ENCODE measurements around the gene OPCML.
A peak's percentile ranks its signal among the peaks of the same experiment; 100 is the strongest.

The OPCML gene

DNA sequence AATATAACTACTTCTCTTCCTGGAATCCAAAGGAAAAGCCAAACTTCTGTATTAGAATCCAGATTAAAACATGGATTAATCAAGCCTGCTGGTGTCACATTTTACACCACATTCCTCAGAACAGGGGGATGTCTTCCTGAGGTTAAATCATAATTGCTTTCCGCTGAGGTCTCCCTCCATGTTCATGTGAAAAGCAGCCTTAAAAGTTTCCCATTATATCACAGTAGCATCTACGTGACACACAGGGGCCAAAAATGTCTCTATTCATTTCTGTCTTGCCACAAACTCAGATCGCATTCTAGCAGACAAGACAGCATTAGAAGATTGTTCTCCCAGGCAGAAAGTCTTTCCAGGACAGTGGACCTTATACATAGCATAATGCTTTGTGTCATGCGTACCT is 788.7 kb downstream of the OPCML start:
- Histone ChIP-seq H3K27me3 (ENCODE audit: insufficient read depth, poor library complexity, severe bottlenecking) (no peaks in the 10 kb centered on the region), H3K4me3 (replicated peaks; ENCODE audit: insufficient read depth, low read length) (no peak overlapping the region), H3K27ac (replicated peaks) (no peak overlapping the region)
- DNase-seq (ENCODE audit: low read depth in 1 of 2, low spot score in 1 of 2), result no peak
- TF ChIP-seq GABPA (IDR thresholded peaks at IDR 0.05; ENCODE audit: low read depth) (no peak), POLR2AphosphoS5 (IDR thresholded peaks at IDR 0.05; ENCODE audit: low read depth) (no peak), SPI1 (IDR thresholded peaks at IDR 0.05; ENCODE audit: borderline replicate concordance, low read depth) (no peak)
- TF ChIP-seq, protein P1, sequence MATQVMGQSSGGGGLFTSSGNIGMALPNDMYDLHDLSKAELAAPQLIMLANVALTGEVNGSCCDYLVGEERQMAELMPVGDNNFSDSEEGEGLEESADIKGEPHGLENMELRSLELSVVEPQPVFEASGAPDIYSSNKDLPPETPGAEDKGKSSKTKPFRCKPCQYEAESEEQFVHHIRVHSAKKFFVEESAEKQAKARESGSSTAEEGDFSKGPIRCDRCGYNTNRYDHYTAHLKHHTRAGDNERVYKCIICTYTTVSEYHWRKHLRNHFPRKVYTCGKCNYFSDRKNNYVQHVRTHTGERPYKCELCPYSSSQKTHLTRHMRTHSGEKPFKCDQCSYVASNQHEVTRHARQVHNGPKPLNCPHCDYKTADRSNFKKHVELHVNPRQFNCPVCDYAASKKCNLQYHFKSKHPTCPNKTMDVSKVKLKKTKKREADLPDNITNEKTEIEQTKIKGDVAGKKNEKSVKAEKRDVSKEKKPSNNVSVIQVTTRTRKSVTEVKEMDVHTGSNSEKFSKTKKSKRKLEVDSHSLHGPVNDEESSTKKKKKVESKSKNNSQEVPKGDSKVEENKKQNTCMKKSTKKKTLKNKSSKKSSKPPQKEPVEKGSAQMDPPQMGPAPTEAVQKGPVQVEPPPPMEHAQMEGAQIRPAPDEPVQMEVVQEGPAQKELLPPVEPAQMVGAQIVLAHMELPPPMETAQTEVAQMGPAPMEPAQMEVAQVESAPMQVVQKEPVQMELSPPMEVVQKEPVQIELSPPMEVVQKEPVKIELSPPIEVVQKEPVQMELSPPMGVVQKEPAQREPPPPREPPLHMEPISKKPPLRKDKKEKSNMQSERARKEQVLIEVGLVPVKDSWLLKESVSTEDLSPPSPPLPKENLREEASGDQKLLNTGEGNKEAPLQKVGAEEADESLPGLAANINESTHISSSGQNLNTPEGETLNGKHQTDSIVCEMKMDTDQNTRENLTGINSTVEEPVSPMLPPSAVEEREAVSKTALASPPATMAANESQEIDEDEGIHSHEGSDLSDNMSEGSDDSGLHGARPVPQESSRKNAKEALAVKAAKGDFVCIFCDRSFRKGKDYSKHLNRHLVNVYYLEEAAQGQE (IDR thresholded peaks at IDR 0.05; ENCODE audit: insufficient replicate concordance, low read depth), result no peak
- TF ChIP-seq, protein P2, sequence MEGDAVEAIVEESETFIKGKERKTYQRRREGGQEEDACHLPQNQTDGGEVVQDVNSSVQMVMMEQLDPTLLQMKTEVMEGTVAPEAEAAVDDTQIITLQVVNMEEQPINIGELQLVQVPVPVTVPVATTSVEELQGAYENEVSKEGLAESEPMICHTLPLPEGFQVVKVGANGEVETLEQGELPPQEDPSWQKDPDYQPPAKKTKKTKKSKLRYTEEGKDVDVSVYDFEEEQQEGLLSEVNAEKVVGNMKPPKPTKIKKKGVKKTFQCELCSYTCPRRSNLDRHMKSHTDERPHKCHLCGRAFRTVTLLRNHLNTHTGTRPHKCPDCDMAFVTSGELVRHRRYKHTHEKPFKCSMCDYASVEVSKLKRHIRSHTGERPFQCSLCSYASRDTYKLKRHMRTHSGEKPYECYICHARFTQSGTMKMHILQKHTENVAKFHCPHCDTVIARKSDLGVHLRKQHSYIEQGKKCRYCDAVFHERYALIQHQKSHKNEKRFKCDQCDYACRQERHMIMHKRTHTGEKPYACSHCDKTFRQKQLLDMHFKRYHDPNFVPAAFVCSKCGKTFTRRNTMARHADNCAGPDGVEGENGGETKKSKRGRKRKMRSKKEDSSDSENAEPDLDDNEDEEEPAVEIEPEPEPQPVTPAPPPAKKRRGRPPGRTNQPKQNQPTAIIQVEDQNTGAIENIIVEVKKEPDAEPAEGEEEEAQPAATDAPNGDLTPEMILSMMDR (IDR thresholded peaks at IDR 0.05; ENCODE audit: insufficient read depth, low read length), result no peak

DNA sequence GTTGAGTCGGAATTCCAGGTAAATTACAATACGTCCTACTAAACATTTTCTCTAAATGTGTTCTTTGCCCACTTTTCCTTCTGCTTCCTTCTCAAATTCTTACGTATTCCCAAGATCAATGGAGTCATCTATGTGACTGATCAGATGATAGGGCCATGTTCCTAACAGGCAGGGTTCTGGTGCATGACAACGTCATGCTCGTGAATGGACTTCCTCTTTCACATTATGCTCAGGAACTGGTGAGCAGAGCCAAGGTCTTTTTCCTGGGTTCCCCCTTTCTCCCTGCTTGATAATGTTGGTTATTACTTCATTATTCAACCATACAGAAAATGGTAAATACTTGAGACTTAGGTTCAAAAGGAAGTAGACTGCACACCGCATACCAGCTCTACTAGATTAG is 789.4 kb downstream of the OPCML start:
- H3K4me3 ChIP-seq (replicated peaks; ENCODE audit: insufficient read depth, low read length), result no peak overlapping the region
- DNase-seq (ENCODE audit: low read depth in 1 of 2, low spot score in 1 of 2), result no peak
- H3K27me3 ChIP-seq (ENCODE audit: insufficient read depth, poor library complexity, severe bottlenecking), result no peaks in the 10 kb centered on the region
- TF ChIP-seq, protein P2 (IDR thresholded peaks at IDR 0.05; ENCODE audit: insufficient read depth, low read length), result no peak
- TF ChIP-seq POLR2AphosphoS5 (IDR thresholded peaks at IDR 0.05; ENCODE audit: low read depth) (no peak), SPI1 (IDR thresholded peaks at IDR 0.05; ENCODE audit: borderline replicate concordance, low read depth) (peak; percentile 87)
- H3K27ac ChIP-seq (replicated peaks), result no peak overlapping the region

DNA sequence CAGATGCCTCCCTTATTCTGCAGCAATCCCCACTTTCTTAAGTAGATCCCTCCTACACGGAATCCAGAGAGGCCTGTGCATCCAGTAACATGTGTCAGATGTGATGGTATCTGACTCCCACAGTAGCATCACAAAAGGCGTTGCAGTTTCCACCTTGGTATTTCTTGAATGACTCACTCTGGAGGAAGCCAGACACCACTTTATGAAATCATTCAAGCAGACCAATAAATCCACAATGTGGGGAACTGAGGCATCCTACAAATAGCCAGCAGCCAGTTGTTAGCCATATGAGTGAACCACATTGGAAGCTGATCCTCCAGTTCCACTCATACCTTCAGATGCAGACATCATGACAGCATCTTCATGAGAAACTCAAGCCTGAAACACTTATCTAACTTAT is 798.1 kb downstream of the OPCML start:
- no peak overlapping the region for H3K27ac ChIP-seq (replicated peaks)
- H3K4me3 ChIP-seq (replicated peaks; ENCODE audit: insufficient read depth, low read length), result no peak overlapping the region
- DNase-seq (ENCODE audit: low read depth in 1 of 2, low spot score in 1 of 2), result no peak
- TF ChIP-seq GABPA (IDR thresholded peaks at IDR 0.05; ENCODE audit: low read depth) (no peak), POLR2AphosphoS5 (IDR thresholded peaks at IDR 0.05; ENCODE audit: low read depth) (no peak), SPI1 (IDR thresholded peaks at IDR 0.05; ENCODE audit: borderline replicate concordance, low read depth) (no peak)
- TF ChIP-seq, protein P2 (IDR thresholded peaks at IDR 0.05; ENCODE audit: insufficient read depth, low read length), result no peak
- TF ChIP-seq, protein P1 (IDR thresholded peaks at IDR 0.05; ENCODE audit: insufficient replicate concordance, low read depth), result no peak
- no peaks in the 10 kb centered on the region for H3K27me3 ChIP-seq (ENCODE audit: insufficient read depth, poor library complexity, severe bottlenecking)

DNA sequence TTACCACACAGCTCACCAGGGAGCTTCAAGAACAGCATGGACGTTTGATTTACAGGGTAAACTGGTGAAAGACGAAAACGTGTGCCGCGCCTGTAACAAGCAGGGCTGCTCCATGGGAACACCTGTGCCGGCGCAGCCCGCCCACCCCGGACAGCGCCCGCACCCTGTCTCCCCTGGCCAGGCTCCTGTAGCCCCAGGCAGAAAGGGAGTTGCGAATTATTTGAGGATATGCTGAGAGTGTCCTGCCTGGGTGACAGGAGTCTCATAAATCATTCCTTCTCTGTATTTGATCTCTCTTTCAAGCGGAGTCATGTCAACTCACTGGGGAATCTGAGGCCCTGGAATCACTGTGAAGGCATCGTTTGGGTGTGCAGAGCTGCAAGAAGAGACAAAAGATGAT is 804.3 kb downstream of the OPCML start:
- H3K27me3 ChIP-seq (ENCODE audit: insufficient read depth, poor library complexity, severe bottlenecking), result no peaks in the 10 kb centered on the region
- H3K4me3 ChIP-seq (replicated peaks; ENCODE audit: insufficient read depth, low read length), result no peak overlapping the region
- H3K27ac ChIP-seq (replicated peaks), result no peak overlapping the region
- TF ChIP-seq, protein P1 (IDR thresholded peaks at IDR 0.05; ENCODE audit: insufficient replicate concordance, low read depth), result no peak
- no peak for TF ChIP-seq SPI1 (IDR thresholded peaks at IDR 0.05; ENCODE audit: borderline replicate concordance, low read depth)
- TF ChIP-seq, protein P2 (IDR thresholded peaks at IDR 0.05; ENCODE audit: insufficient read depth, low read length), result no peak
- TF ChIP-seq POLR2AphosphoS5 (IDR thresholded peaks at IDR 0.05; ENCODE audit: low read depth), result no peak
- no peak for TF ChIP-seq GABPA (IDR thresholded peaks at IDR 0.05; ENCODE audit: low read depth)
- DNase-seq (ENCODE audit: low read depth in 1 of 2, low spot score in 1 of 2), result no peak

Data from HL-60 (cell line).